CD4-positive, alpha-beta memory T cell (primary cell): ENCODE data around the gene TMEM170B. TPM values are rescaled to one million over a fixed set of nuclear protein-coding genes. Genes with fewer than 3 reads are reported as not detected.

Source experiments
- CTCF ChIA-PET: fragments of 350-600 bp; sonication (Branson Sonifier 250); formaldehyde crosslinking; loops from one replicate; lab custom pipeline; 2021; ENCODE audit warnings: inconsistent platforms; ENCODE audit not compliant: partially characterized antibody; lab: Charles Lee
- POLR2A ChIA-PET: fragments of 350-600 bp; sonication (Branson Sonifier 250); formaldehyde crosslinking; loops from one replicate; lab custom pipeline; 2021; ENCODE audit not compliant: partially characterized antibody; lab: Charles Lee
- DNase-seq, 5 donors: peaks; one replicate each; pipeline versions ENCODE4 v3.0.0 to v3.0.0-alpha.2; 2020 to 2022; ENCODE audit warnings: mixed read lengths in 1 of 5
- H3K27ac ChIP-seq: one replicate; pipeline ENCODE4 v1.7.0; 2013; ENCODE audit warnings: low read depth, low read length
- H3K27me3 ChIP-seq: 2 replicates; pipeline ENCODE4 v1.7.0; 2013; ENCODE audit warnings: mild to moderate bottlenecking, low read length, moderate library complexity; ENCODE audit not compliant: insufficient read depth
- H3K36me3 ChIP-seq: 2 replicates; pipeline ENCODE4 v1.7.0; 2013; ENCODE audit warnings: mild to moderate bottlenecking, low read length, moderate library complexity; ENCODE audit not compliant: insufficient read depth
- H3K4me1 ChIP-seq: 2 replicates; pipeline ENCODE4 v1.7.0; 2013; ENCODE audit warnings: mild to moderate bottlenecking, low read length, moderate library complexity; ENCODE audit not compliant: insufficient read depth
- H3K4me3 ChIP-seq, 2 donors: one replicate each; pipeline ENCODE4 v1.7.0; 2013; ENCODE audit warnings: low read length in 2 of 2, mild to moderate bottlenecking in 1 of 2
- H3K9me3 ChIP-seq, 2 donors: one replicate each; pipeline ENCODE4 v1.7.0; 2013; ENCODE audit warnings: low read length in 2 of 2, control low read depth in 1 of 2; ENCODE audit not compliant: control insufficient read depth in 1 of 2
- H3K27ac Mint-ChIP-seq, 7 donors: one replicate each; pipeline ENCODE4 v1.8.0; 2020 to 2021; ENCODE audit warnings: mixed read lengths in 7 of 7, mild to moderate bottlenecking in 6 of 7, inconsistent platforms in 3 of 7, moderate library complexity in 3 of 7
- H3K27me3 Mint-ChIP-seq, 2 donors: one replicate each; pipeline ENCODE4 v1.8.0; 2020 to 2021; ENCODE audit warnings: mixed read lengths in 2 of 2
- H3K36me3 Mint-ChIP-seq, 2 donors: one replicate each; pipeline ENCODE4 v1.8.0; 2020 to 2021; ENCODE audit warnings: mixed read lengths in 2 of 2, inconsistent platforms in 1 of 2, mild to moderate bottlenecking in 1 of 2
- H3K4me1 Mint-ChIP-seq, 4 donors: one replicate each; pipeline ENCODE4 v1.8.0; 2020 to 2021; ENCODE audit warnings: mixed read lengths in 4 of 4, mild to moderate bottlenecking in 1 of 4
- H3K4me3 Mint-ChIP-seq, 8 donors: one replicate each; pipeline ENCODE4 v1.8.0; 2020 to 2021; ENCODE audit warnings: mixed read lengths in 8 of 8, mild to moderate bottlenecking in 7 of 8, moderate library complexity in 6 of 8, inconsistent platforms in 3 of 8
- H3K9me3 Mint-ChIP-seq, 8 donors: one replicate each; pipeline ENCODE4 v1.8.0; 2020 to 2021; ENCODE audit warnings: mixed read lengths in 8 of 8, mild to moderate bottlenecking in 5 of 8, inconsistent platforms in 3 of 8, moderate library complexity in 1 of 8
- intact Hi-C: fragments of 100-400 bp; cut with micrococcal nuclease; formaldehyde crosslinking; loops from one replicate; pipeline ENCODE4 v1.15.1; 2023
- polyA plus RNA-seq, 2 donors: library from polyadenylated mRNA; unstranded; fragments of 300-500 nt; fragmentation: Illumina TruSeq; gene quantifications; one replicate each; pipeline ENCODE4 v1.2.3, GENCODE V29; 2021
- total RNA-seq, 2 experiments: library from RNA; stranded (reverse); gene quantifications; one replicate each; pipeline ENCODE4 v1.2.3, GENCODE V29; 2021

TMEM170B gene
- total and polyA plus RNA-seq, 4 experiments from 2014 or later: 0.08 to 2.1 (median 1.2) TPM

- Mint-ChIP-seq H3K36me3 (no peaks in the 10 kb centered on the region), H3K27me3 (peaks cover 3% of the 10 kb centered on the region in 2 donors), H3K4me1 (no peaks in the 10 kb centered on the region), H3K27ac (no peak overlapping the region), H3K4me3 (no peak overlapping the region), H3K9me3 (no peaks in the 10 kb centered on the region)
- Histone ChIP-seq H3K36me3 (no peaks in the 10 kb centered on the region), H3K4me3 (no peak overlapping the region), H3K27ac (no peak overlapping the region), H3K9me3 (no peaks in the 10 kb centered on the region), H3K4me1 (no peaks in the 10 kb centered on the region), H3K27me3 (no peaks in the 10 kb centered on the region)
- peak in 3 of 5 donors; percentile 4 to 14 (median 12) for DNase-seq
- intact Hi-C loops: loop anchor here (2.0 kb wide), 1 partner anchor 1019 kb away; no protein-coding TSS in a partner anchor
- POLR2A ChIA-PET: no interaction called here
- CTCF ChIA-PET: interaction anchor here (1.1 kb wide), 1 partner anchor 1020 kb away, joined by 3 read pairs; no protein-coding TSS in a partner anchor
These were observed 48.0 kb downstream of the TMEM170B start for GRCh38 chr6:11585426-11586016.

- ChIA-PET POLR2A (no interaction called here), CTCF (no interaction called here)
- no peak overlapping the region for H3K27ac Mint-ChIP-seq
- peaks cover 3% of the 10 kb centered on the region in 2 donors for H3K27me3 Mint-ChIP-seq
- no peak overlapping the region for H3K27ac ChIP-seq
- H3K36me3 Mint-ChIP-seq: no peaks in the 10 kb centered on the region
- no peak overlapping the region for H3K4me3 ChIP-seq
- H3K4me1 Mint-ChIP-seq: no peaks in the 10 kb centered on the region
- no peak for DNase-seq
- no peak overlapping the region for H3K4me3 Mint-ChIP-seq
- no peaks in the 10 kb centered on the region for H3K9me3 ChIP-seq
- H3K36me3 ChIP-seq: no peaks in the 10 kb centered on the region
- no peaks in the 10 kb centered on the region for H3K4me1 ChIP-seq
- no peaks in the 10 kb centered on the region for H3K27me3 ChIP-seq
- intact Hi-C loops: no loop called here
- no peaks in the 10 kb centered on the region for H3K9me3 Mint-ChIP-seq
These were observed 48.6 kb downstream of the TMEM170B start for GRCh38 chr6:11586117-11586516.

- Histone ChIP-seq H3K9me3 (no peaks in the 10 kb centered on the region), H3K36me3 (no peaks in the 10 kb centered on the region), H3K4me1 (no peaks in the 10 kb centered on the region), H3K27me3 (no peaks in the 10 kb centered on the region), H3K4me3 (no peak overlapping the region), H3K27ac (no peak overlapping the region)
- DNase-seq: no peak
- Mint-ChIP-seq H3K27me3 (peaks cover 3% of the 10 kb centered on the region in 2 donors), H3K9me3 (no peaks in the 10 kb centered on the region), H3K4me3 (no peak overlapping the region), H3K36me3 (no peaks in the 10 kb centered on the region), H3K27ac (no peak overlapping the region), H3K4me1 (no peaks in the 10 kb centered on the region)
- intact Hi-C loops: no loop called here
- ChIA-PET POLR2A (no interaction called here), CTCF (interaction anchor here (0.7 to 1.0 kb wide), 2 partner anchors 9 to 704 kb away, joined by 3 read pairs; no protein-coding TSS in a partner anchor)
These were observed 49.0 kb downstream of the TMEM170B start for GRCh38 chr6:11586536-11586935.

DNA sequence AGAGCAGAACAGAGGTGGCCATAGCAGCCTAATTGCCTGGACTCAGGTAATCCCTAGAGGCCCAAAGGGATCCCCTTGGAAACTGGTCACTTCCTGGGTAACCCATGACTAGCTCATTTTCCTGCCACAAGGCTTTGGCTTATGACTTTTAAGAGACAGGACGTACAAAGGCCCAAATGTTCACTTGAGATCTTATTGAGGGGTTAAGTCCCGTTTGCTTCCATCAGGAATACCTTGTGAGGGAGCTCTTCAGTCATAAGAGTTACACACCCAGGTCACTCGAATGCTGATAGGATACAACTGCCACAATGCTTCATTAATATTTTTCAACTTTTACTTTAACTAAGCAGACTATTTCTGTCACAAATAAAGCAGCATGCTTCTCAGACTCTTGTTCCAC, 51.7 kb downstream of the TMEM170B start:
- Mint-ChIP-seq H3K4me3 (no peak overlapping the region), H3K9me3 (no peaks in the 10 kb centered on the region), H3K27ac (no peak overlapping the region), H3K27me3 (peaks cover 8 to 12% of the 10 kb centered on the region in 2 donors), H3K36me3 (no peaks in the 10 kb centered on the region), H3K4me1 (no peaks in the 10 kb centered on the region)
- ChIA-PET POLR2A (no interaction called here), CTCF (no interaction called here)
- Histone ChIP-seq H3K27me3 (no peaks in the 10 kb centered on the region), H3K4me1 (no peaks in the 10 kb centered on the region), H3K9me3 (no peaks in the 10 kb centered on the region), H3K27ac (no peak overlapping the region), H3K36me3 (no peaks in the 10 kb centered on the region), H3K4me3 (no peak overlapping the region)
- DNase-seq: no peak
- intact Hi-C loops: no loop called here

GRCh38 chr6:11592294-11592906, 54.9 kb downstream of the TMEM170B start:
- H3K27me3 ChIP-seq: no peaks in the 10 kb centered on the region
- Mint-ChIP-seq H3K36me3 (no peaks in the 10 kb centered on the region), H3K27ac (no peak overlapping the region), H3K4me3 (no peak overlapping the region), H3K9me3 (peaks cover 0 to 3% (median 0%) of the 10 kb centered on the region in 8 donors), H3K4me1 (no peaks in the 10 kb centered on the region), H3K27me3 (peaks cover 12 to 18% of the 10 kb centered on the region in 2 donors)
- DNase-seq: no peak
- H3K4me3 ChIP-seq: no peak overlapping the region
- no peaks in the 10 kb centered on the region for H3K9me3 ChIP-seq
- ChIA-PET CTCF (no interaction called here), POLR2A (no interaction called here)
- no peak overlapping the region for H3K27ac ChIP-seq
- H3K36me3 ChIP-seq: no peaks in the 10 kb centered on the region
- no peaks in the 10 kb centered on the region for H3K4me1 ChIP-seq
- intact Hi-C loops: no loop called here

- POLR2A ChIA-PET: no interaction called here
- no peaks in the 10 kb centered on the region for H3K4me1 Mint-ChIP-seq
- peaks cover 12 to 16% of the 10 kb centered on the region in 2 donors for H3K27me3 Mint-ChIP-seq
- no peak for DNase-seq
- intact Hi-C loops: no loop called here
- no peaks in the 10 kb centered on the region for H3K36me3 Mint-ChIP-seq
- Histone ChIP-seq H3K4me3 (no peak overlapping the region), H3K27ac (no peak overlapping the region), H3K9me3 (no peaks in the 10 kb centered on the region), H3K36me3 (no peaks in the 10 kb centered on the region), H3K4me1 (no peaks in the 10 kb centered on the region), H3K27me3 (no peaks in the 10 kb centered on the region)
- H3K4me3 Mint-ChIP-seq: no peak overlapping the region
- H3K27ac Mint-ChIP-seq: no peak overlapping the region
- CTCF ChIA-PET: no interaction called here
- peaks cover 0 to 4% (median 0%) of the 10 kb centered on the region in 8 donors for H3K9me3 Mint-ChIP-seq
These were observed 55.5 kb downstream of the TMEM170B start for GRCh38 chr6:11593096-11593495.

DNA sequence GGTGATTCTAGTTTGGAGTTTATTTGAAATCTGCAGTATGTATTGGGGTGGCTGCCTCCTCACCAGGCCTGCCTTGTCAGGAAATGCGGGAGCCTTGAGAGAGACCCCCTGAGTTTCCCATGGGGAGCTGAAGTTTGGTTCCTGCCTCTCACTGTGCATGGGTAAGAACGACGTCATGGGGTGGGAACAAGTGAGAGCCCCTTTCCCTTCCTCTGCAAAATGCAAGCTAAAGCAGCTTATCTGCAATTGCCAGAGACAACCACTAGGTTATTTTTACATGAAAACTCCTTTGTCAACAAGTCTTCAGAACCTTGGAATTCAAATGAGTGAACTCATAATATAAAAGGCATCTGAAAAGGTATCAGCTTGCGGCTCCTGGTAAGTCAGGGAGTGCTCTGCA, 58.4 kb downstream of the TMEM170B start:
- no peaks in the 10 kb centered on the region for H3K36me3 ChIP-seq
- no peak overlapping the region for H3K4me3 ChIP-seq
- DNase-seq: no peak
- no peaks in the 10 kb centered on the region for H3K4me1 ChIP-seq
- H3K4me1 Mint-ChIP-seq: no peaks in the 10 kb centered on the region
- H3K4me3 Mint-ChIP-seq: no peak overlapping the region
- H3K27ac Mint-ChIP-seq: no peak overlapping the region
- no peaks in the 10 kb centered on the region for H3K27me3 ChIP-seq
- ChIA-PET POLR2A (no interaction called here), CTCF (interaction anchor here (1.2 to 1.9 kb wide), 3 partner anchors 12 to 21 kb away, joined by 3 to 5 read pairs (median 4); no protein-coding TSS in a partner anchor)
- no peaks in the 10 kb centered on the region for H3K9me3 ChIP-seq
- H3K36me3 Mint-ChIP-seq: no peaks in the 10 kb centered on the region
- H3K27me3 Mint-ChIP-seq: peaks cover 15 to 19% of the 10 kb centered on the region in 2 donors
- no peak overlapping the region for H3K27ac ChIP-seq
- intact Hi-C loops: no loop called here
- H3K9me3 Mint-ChIP-seq: peaks cover 0 to 4% (median 0%) of the 10 kb centered on the region in 8 donors
